ENCODE measurements around the gene FYB1. TPM values are rescaled to one million over a fixed set of nuclear protein-coding genes. Genes with fewer than 3 reads are reported as not detected.

Gene FYB1
- total RNA-seq, 1 experiment from 2014 or later, result 0.46 TPM

DNA sequence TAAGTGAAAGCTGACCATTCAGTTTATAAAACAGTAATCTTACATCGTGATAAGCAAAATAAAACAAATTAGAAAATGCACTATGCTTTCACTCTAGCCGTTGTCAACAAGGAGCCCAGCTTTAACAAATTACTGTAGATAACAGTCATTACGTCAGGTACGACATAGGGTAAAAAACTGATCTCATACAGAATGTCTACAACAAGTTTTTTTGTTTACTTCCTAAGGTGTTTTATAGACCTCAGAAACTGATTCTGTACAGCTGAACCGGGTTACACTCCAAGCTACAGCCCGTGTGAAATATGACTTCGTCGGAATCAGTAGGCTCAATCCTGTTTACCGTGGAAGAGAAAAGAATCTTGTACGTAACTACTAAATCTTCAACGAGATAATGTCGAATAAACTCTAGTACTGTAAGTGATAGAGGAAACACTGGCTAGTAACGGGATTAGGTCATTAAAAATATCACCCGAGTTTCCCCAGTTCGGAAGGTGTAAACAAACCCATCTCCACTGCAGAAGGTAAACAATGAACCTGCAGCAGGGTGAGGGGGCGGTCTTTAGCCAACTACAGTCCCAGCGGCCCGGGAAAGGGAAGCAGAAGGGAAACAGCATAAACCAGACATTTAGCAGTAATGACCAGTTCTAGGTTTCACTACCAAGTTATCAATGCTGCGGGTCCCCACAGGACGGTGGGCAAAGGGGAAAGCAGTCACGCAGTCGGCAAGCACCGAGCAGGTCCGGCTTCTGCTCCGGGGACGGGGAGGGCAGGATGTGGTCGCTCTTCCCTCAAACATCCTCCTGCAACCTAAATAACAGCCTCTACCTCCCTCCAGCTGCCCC lies 146.2 kb downstream of the FYB1 start:
- DNase-seq (ENCODE audit: low read depth, low spot score) (no peak), ATAC-seq (peak; percentile 46)
- Histone ChIP-seq H3K27me3 (ENCODE audit: control insufficient read depth, insufficient read depth, low read length) (no peaks in the 10 kb centered on the region), H3K36me3 (ENCODE audit: control insufficient read depth, insufficient read depth, low read length) (peaks cover 6% of the 10 kb centered on the region), H3K27ac (ENCODE audit: low read length) (peak overlapping the region; percentile 79), H3K4me3 (ENCODE audit: low read depth in 2 of 2, low read length in 2 of 2) (peak overlapping the region; percentile 88 to 97), H3K9me3 (ENCODE audit: control insufficient read depth, insufficient read depth, low read depth, low read length) (no peaks in the 10 kb centered on the region), H3K4me1 (ENCODE audit: control insufficient read depth, insufficient read depth, low read length) (peaks cover 23% of the 10 kb centered on the region; the same call in 1 of the 2 replicates)
- no TSS peak for BruUV-seq (replicated peaks)
- intact Hi-C loops (cut with micrococcal nuclease; ENCODE audit: unreplicated experiment) (loop anchor here (10.0 kb wide), 1 partner anchor 228 kb away; the partner anchor contains the start of gene OSMR), in situ Hi-C loops (cut with HindIII; ENCODE audit: low pct_unique_long_range_greater_than_20kb, low sequenced_read_pairs) (no loop called here)
- TF ChIP-seq SIN3A (IDR thresholded peaks at IDR 0.05; ENCODE audit: borderline replicate concordance, insufficient read depth, low read depth, low read length) (no peak), TCF7L2 (IDR thresholded peaks at IDR 0.05; ENCODE audit: low read depth, low read length) (no peak), POLR2AphosphoS5 (IDR thresholded peaks at IDR 0.05; ENCODE audit: low read depth, low read length) (no peak)
- TF ChIP-seq, protein P1, sequence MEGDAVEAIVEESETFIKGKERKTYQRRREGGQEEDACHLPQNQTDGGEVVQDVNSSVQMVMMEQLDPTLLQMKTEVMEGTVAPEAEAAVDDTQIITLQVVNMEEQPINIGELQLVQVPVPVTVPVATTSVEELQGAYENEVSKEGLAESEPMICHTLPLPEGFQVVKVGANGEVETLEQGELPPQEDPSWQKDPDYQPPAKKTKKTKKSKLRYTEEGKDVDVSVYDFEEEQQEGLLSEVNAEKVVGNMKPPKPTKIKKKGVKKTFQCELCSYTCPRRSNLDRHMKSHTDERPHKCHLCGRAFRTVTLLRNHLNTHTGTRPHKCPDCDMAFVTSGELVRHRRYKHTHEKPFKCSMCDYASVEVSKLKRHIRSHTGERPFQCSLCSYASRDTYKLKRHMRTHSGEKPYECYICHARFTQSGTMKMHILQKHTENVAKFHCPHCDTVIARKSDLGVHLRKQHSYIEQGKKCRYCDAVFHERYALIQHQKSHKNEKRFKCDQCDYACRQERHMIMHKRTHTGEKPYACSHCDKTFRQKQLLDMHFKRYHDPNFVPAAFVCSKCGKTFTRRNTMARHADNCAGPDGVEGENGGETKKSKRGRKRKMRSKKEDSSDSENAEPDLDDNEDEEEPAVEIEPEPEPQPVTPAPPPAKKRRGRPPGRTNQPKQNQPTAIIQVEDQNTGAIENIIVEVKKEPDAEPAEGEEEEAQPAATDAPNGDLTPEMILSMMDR (IDR thresholded peaks at IDR 0.05), result no peak
- TF ChIP-seq, protein P2, sequence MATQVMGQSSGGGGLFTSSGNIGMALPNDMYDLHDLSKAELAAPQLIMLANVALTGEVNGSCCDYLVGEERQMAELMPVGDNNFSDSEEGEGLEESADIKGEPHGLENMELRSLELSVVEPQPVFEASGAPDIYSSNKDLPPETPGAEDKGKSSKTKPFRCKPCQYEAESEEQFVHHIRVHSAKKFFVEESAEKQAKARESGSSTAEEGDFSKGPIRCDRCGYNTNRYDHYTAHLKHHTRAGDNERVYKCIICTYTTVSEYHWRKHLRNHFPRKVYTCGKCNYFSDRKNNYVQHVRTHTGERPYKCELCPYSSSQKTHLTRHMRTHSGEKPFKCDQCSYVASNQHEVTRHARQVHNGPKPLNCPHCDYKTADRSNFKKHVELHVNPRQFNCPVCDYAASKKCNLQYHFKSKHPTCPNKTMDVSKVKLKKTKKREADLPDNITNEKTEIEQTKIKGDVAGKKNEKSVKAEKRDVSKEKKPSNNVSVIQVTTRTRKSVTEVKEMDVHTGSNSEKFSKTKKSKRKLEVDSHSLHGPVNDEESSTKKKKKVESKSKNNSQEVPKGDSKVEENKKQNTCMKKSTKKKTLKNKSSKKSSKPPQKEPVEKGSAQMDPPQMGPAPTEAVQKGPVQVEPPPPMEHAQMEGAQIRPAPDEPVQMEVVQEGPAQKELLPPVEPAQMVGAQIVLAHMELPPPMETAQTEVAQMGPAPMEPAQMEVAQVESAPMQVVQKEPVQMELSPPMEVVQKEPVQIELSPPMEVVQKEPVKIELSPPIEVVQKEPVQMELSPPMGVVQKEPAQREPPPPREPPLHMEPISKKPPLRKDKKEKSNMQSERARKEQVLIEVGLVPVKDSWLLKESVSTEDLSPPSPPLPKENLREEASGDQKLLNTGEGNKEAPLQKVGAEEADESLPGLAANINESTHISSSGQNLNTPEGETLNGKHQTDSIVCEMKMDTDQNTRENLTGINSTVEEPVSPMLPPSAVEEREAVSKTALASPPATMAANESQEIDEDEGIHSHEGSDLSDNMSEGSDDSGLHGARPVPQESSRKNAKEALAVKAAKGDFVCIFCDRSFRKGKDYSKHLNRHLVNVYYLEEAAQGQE (IDR thresholded peaks at IDR 0.05; ENCODE audit: insufficient read depth in 1 of 2, low read depth in 2 of 2, low read length in 1 of 2), result no peak
- CTCF ChIA-PET, result no interaction called here
- POLR2A ChIA-PET, result no interaction called here

DNA sequence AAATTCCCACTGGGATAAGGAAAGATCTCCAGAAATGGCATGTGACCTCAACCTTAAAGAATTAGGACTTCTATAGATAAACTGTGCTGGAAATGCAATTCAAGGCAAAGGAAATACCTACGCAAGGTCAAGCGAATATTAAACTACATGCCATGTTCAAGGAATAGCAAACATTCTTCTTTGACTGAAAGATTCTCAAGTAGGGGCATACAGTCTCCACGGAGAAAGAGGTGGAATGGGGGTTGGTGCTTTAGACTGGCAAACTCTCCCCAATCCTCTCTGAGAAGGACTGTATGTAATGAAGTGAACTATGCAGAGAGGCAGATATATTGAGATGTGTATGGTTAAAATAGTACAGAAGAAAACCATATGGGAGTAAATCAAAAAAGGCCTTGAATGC lies 151.3 kb downstream of the FYB1 start:
- ChIA-PET POLR2A (no interaction called here), CTCF (no interaction called here)

More for the DNA sequence above, 151.3 kb downstream of the FYB1 start:
- no peak overlapping the region for H3K27ac ChIP-seq (ENCODE audit: low read length)
- TF ChIP-seq, protein P1 (IDR thresholded peaks at IDR 0.05), result no peak
- TF ChIP-seq SIN3A (IDR thresholded peaks at IDR 0.05; ENCODE audit: borderline replicate concordance, insufficient read depth, low read depth, low read length) (no peak), POLR2AphosphoS5 (IDR thresholded peaks at IDR 0.05; ENCODE audit: low read depth, low read length) (no peak), TCF7L2 (IDR thresholded peaks at IDR 0.05; ENCODE audit: low read depth, low read length) (no peak)
- TF ChIP-seq, protein P2 (IDR thresholded peaks at IDR 0.05; ENCODE audit: insufficient read depth in 1 of 2, low read depth in 2 of 2, low read length in 1 of 2), result no peak
- DNase-seq (ENCODE audit: low read depth, low spot score), result no peak
- intact Hi-C loops (cut with micrococcal nuclease; ENCODE audit: unreplicated experiment), result no loop called here
- BruUV-seq (replicated peaks), result no TSS peak
- H3K4me3 ChIP-seq (ENCODE audit: low read depth in 2 of 2, low read length in 2 of 2), result no peak overlapping the region
- H3K36me3 ChIP-seq (ENCODE audit: control insufficient read depth, insufficient read depth, low read length), result peaks cover 4% of the 10 kb centered on the region; the same call in 1 of the 2 replicates
- in situ Hi-C loops (cut with HindIII; ENCODE audit: low pct_unique_long_range_greater_than_20kb, low sequenced_read_pairs), result no loop called here
- H3K4me1 ChIP-seq (ENCODE audit: control insufficient read depth, insufficient read depth, low read length), result peaks cover 10% of the 10 kb centered on the region; the same call in 1 of the 2 replicates
- no peaks in the 10 kb centered on the region for H3K9me3 ChIP-seq (ENCODE audit: control insufficient read depth, insufficient read depth, low read depth, low read length)
- no peak for ATAC-seq
- H3K27me3 ChIP-seq (ENCODE audit: control insufficient read depth, insufficient read depth, low read length), result no peaks in the 10 kb centered on the region

All from Panc1 (cell line).